PC-3 (cell line): ENCODE measurements around the gene NANS. TPM values are rescaled to one million over a fixed set of nuclear protein-coding genes. Genes with fewer than 3 reads are reported as not detected.

Source experiments
- ATAC-seq: fragments of 200-7000 bp; cut with Tn5 transposase; 2 replicates; pipeline ENCODE4 v1.9.1; 2020; ENCODE audit warnings: mild to moderate bottlenecking, moderate library complexity
- BruUV-seq: library from RNA; stranded (reverse); fragments of 400-500 nt; replicated peaks from 2 replicates; lab custom pipeline; 2021; lab: Mats Ljungman, UMichigan
- CTCF ChIA-PET: fragments of 300-600 bp; sonication (Branson Sonifier 250); formaldehyde crosslinking; loops from one replicate; lab custom pipeline; 2022; ENCODE audit warnings: antibody characterized with exemption; lab: Charles Lee
- POLR2A ChIA-PET: fragments of 300-600 bp; sonication (Branson Sonifier 250); formaldehyde crosslinking; loops from one replicate; lab custom pipeline; 2022; ENCODE audit warnings: antibody characterized with exemption; ENCODE audit not compliant: unreplicated experiment; lab: Charles Lee
- DNase-seq: peaks from one replicate; pipeline ENCODE4 v3.0.0-alpha.2; 2015
- H2AFZ ChIP-seq: fragments of 300-600 bp; sonication (generic); 2 replicates; pipeline ENCODE4 v1.6.0; 2016; ENCODE audit warnings: antibody characterized with exemption, low read length
- H3F3A ChIP-seq: fragments of 300-600 bp; sonication (generic); one replicate; pipeline ENCODE4 v1.6.0; 2017; ENCODE audit warnings: antibody characterized with exemption, low read length, control low read depth, mild to moderate bottlenecking; ENCODE audit not compliant: unreplicated experiment
- H3K27ac ChIP-seq: fragments of 300-600 bp; sonication (generic); 2 replicates; pipeline ENCODE4 v1.5.1; 2016; ENCODE audit warnings: mild to moderate bottlenecking, low read length
- H3K27me3 ChIP-seq: fragments of 300-600 bp; sonication (generic); 2 replicates; pipeline ENCODE4 v1.6.1; 2016; ENCODE audit warnings: low read length, mixed read lengths
- H3K36me3 ChIP-seq: fragments of 300-600 bp; sonication (generic); 2 replicates; pipeline ENCODE4 v1.6.1; 2016; ENCODE audit warnings: low read depth, mixed run types, low read length, mixed read lengths
- H3K4me1 ChIP-seq: fragments of 300-600 bp; sonication (generic); 2 replicates; pipeline ENCODE4 v1.5.1; 2016; ENCODE audit warnings: low read length; ENCODE audit not compliant: insufficient read depth
- H3K4me2 ChIP-seq: fragments of 300-600 bp; sonication (generic); 2 replicates; pipeline ENCODE4 v1.6.0; 2016; ENCODE audit warnings: low read length
- H3K4me3 ChIP-seq: fragments of 300-600 bp; sonication (generic); 2 replicates; pipeline ENCODE4 v1.5.1; 2016; ENCODE audit warnings: mild to moderate bottlenecking, low read length, mixed read lengths
- H3K79me2 ChIP-seq: fragments of 300-600 bp; sonication (generic); 2 replicates; pipeline ENCODE4 v1.6.1; 2017; ENCODE audit warnings: low read length, mixed read lengths
- H3K9ac ChIP-seq: fragments of 300-600 bp; sonication (generic); 2 replicates; pipeline ENCODE4 v1.6.0; 2016; ENCODE audit warnings: mild to moderate bottlenecking, low read length
- H3K9me2 ChIP-seq: fragments of 300-600 bp; sonication (generic); replicated peaks from 2 replicates; pipeline ENCODE4 v1.6.1; 2016; ENCODE audit warnings: mixed run types, low read length, mixed read lengths
- H3K9me3 ChIP-seq: fragments of 300-600 bp; sonication (generic); 2 replicates; pipeline ENCODE4 v1.6.1; 2016; ENCODE audit warnings: low read length, mixed read lengths
- H4K20me1 ChIP-seq: fragments of 300-600 bp; sonication (generic); 2 replicates; pipeline ENCODE4 v1.6.1; 2016; ENCODE audit warnings: low read length, mixed read lengths
- EZH2 ChIP-seq: fragments of 300-600 bp; sonication (generic); IDR thresholded peaks from one replicate; pipeline ENCODE4 v1.6.1; 2017; ENCODE audit warnings: antibody characterized with exemption, mild to moderate bottlenecking, low read length; ENCODE audit not compliant: unreplicated experiment
- EZH2phosphoT487 ChIP-seq: fragments of 300-600 bp; sonication (generic); IDR thresholded peaks from 2 replicates; pipeline ENCODE4 v1.6.1; 2018; ENCODE audit warnings: mild to moderate bottlenecking, antibody characterized with exemption, low read length, borderline replicate concordance
- intact Hi-C: fragments of 100-400 bp; cut with micrococcal nuclease; formaldehyde crosslinking; loops from 2 replicates; pipeline ENCODE4 v1.9.0; 2023
- total RNA-seq: library from RNA; depleted of rRNA; stranded (reverse); fragments of >200 nt; gene quantifications from 2 replicates; pipeline ENCODE4 v1.2.3, GENCODE V29; 2014
- TF ChIP-seq, protein P1 (sequence below): fragments of 300-600 bp; sonication (generic); conservative IDR thresholded peaks from 2 replicates; pipeline ENCODE4 v1.5.1; 2017; ENCODE audit warnings: antibody characterized with exemption, low read depth, mild to moderate bottlenecking, low read length

NANS gene
- total RNA-seq, 1 experiment from 2014 or later, result 93.0 TPM

- H3K4me1 ChIP-seq, result peaks cover 19% of the 10 kb centered on the region
- H3K4me2 ChIP-seq, result no peak overlapping the region
- no peak overlapping the region for H3K4me3 ChIP-seq
- CTCF ChIA-PET, result no interaction called here
- TF ChIP-seq EZH2phosphoT487, result no peak
- TF ChIP-seq, protein P1, sequence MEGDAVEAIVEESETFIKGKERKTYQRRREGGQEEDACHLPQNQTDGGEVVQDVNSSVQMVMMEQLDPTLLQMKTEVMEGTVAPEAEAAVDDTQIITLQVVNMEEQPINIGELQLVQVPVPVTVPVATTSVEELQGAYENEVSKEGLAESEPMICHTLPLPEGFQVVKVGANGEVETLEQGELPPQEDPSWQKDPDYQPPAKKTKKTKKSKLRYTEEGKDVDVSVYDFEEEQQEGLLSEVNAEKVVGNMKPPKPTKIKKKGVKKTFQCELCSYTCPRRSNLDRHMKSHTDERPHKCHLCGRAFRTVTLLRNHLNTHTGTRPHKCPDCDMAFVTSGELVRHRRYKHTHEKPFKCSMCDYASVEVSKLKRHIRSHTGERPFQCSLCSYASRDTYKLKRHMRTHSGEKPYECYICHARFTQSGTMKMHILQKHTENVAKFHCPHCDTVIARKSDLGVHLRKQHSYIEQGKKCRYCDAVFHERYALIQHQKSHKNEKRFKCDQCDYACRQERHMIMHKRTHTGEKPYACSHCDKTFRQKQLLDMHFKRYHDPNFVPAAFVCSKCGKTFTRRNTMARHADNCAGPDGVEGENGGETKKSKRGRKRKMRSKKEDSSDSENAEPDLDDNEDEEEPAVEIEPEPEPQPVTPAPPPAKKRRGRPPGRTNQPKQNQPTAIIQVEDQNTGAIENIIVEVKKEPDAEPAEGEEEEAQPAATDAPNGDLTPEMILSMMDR, result no peak
- TF ChIP-seq EZH2, result no peak
- no peak overlapping the region for H3K27ac ChIP-seq
- no peaks in the 10 kb centered on the region for H3F3A ChIP-seq
- POLR2A ChIA-PET, result no interaction called here
- intact Hi-C loops, result no loop called here
- no peaks in the 10 kb centered on the region for H3K9me2 ChIP-seq
- no peaks in the 10 kb centered on the region for H3K9me3 ChIP-seq
- peaks cover 27% of the 10 kb centered on the region for H3K79me2 ChIP-seq
- H3K36me3 ChIP-seq, result peaks cover 60% of the 10 kb centered on the region
- H3K27me3 ChIP-seq, result no peaks in the 10 kb centered on the region
- H3K9ac ChIP-seq, result no peak overlapping the region
- H4K20me1 ChIP-seq, result 0 out of 2 replicates have a peak, but pooled peaks cover 10% of the 10 kb centered on the region
- DNase-seq, result peak; percentile 40
- ATAC-seq, result peak; percentile 66
- no TSS peak for BruUV-seq
- no peak overlapping the region for H2AFZ ChIP-seq
Measured at GRCh38 chr9:98010445-98010844, 46.1 kb upstream of the NANS start.

DNA sequence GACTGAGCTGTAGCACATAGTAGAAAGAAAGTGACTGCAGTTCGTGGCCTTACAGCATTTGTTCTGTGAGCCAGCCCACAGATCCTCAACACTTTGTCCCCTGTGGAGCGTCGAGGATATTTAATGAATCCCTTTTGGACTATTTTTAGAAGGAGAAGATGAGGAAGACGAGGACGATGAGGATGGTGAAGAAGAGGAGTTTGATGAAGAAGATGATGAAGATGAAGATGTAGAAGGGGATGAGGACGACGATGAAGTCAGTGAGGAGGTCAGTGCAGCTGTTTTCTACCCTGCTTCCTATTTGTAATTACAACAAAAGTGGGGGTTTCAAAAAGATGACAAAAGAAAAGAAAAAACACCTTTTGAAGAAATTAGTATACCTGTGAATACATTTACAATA lies 45.4 kb upstream of the NANS start:
- 0 out of 2 replicates have a peak, but pooled peaks cover 10% of the 10 kb centered on the region for H4K20me1 ChIP-seq
- H3K79me2 ChIP-seq, result peaks cover 23% of the 10 kb centered on the region
- ATAC-seq (no peak), DNase-seq (no peak)
- H3K27ac ChIP-seq, result no peak overlapping the region
- TF ChIP-seq, protein P1, result no peak
- TF ChIP-seq EZH2phosphoT487, result no peak
- TF ChIP-seq EZH2, result no peak
- intact Hi-C loops, result no loop called here
- H3K4me1 ChIP-seq, result peaks cover 19% of the 10 kb centered on the region
- CTCF ChIA-PET, result interaction anchor here (0.6 kb wide), 1 partner anchor 727 kb away, joined by 4 read pairs; no protein-coding TSS in a partner anchor
- no peak overlapping the region for H3K9ac ChIP-seq
- POLR2A ChIA-PET, result no interaction called here
- no TSS peak for BruUV-seq
- no peak overlapping the region for H3K4me2 ChIP-seq
- H3K9me3 ChIP-seq, result no peaks in the 10 kb centered on the region
- peaks cover 57% of the 10 kb centered on the region for H3K36me3 ChIP-seq
- H3F3A ChIP-seq, result no peaks in the 10 kb centered on the region
- no peak overlapping the region for H2AFZ ChIP-seq
- no peaks in the 10 kb centered on the region for H3K9me2 ChIP-seq
- no peak overlapping the region for H3K4me3 ChIP-seq
- no peaks in the 10 kb centered on the region for H3K27me3 ChIP-seq

DNA sequence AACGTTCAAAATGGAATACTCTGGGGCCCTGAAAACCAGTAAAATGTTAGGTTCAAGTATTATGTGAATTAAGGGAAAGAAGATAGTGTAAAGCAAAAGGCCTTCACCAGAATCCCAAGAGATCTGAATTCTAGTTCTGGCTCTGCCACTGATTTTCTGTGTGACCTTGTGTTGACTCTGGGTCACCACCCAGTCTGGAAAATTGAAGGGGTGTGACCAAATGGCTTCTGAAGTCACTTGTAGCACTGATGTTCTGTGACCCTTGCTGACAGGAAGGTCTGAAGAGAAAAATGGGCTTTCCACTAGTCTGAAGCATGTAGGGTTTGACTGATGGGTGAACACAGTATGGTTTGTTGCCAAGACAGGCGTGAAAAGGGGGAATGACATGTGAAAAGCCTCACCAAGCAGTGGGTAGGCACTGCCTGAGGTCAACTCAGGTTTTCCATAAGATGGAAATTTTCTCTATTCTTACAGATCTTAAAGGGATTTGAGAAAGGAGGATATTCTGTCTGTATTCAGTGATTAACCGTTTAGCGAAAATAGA lies 40.3 kb upstream of the NANS start:
- intact Hi-C loops, result no loop called here
- H3K36me3 ChIP-seq, result peaks cover 34% of the 10 kb centered on the region

More for the DNA sequence above, 40.3 kb upstream of the NANS start:
- Histone ChIP-seq H3K27ac (no peak overlapping the region), H3K27me3 (no peaks in the 10 kb centered on the region), H3K4me3 (no peak overlapping the region), H3F3A (no peaks in the 10 kb centered on the region), H3K9me3 (no peaks in the 10 kb centered on the region), H3K4me1 (no peaks in the 10 kb centered on the region), H4K20me1 (no peaks in the 10 kb centered on the region), H3K4me2 (no peak overlapping the region), H3K9me2 (no peaks in the 10 kb centered on the region), H2AFZ (no peak overlapping the region), H3K9ac (no peak overlapping the region), H3K79me2 (no peaks in the 10 kb centered on the region)
- TF ChIP-seq, protein P1, result no peak
- TF ChIP-seq EZH2, result no peak
- no peak for TF ChIP-seq EZH2phosphoT487
- no TSS peak for BruUV-seq
- ATAC-seq, result no peak
- ChIA-PET CTCF (no interaction called here), POLR2A (no interaction called here)
- DNase-seq, result no peak
